Measurements from ENCODE around the gene MRPL54. TPM values are rescaled to one million over a fixed set of nuclear protein-coding genes. Genes with fewer than 3 reads are reported as not detected.

The MRPL54 gene
- total RNA-seq, 6 donors from 2014 or later, result 16.8 to 83.9 (median 65.5) TPM

DNA sequence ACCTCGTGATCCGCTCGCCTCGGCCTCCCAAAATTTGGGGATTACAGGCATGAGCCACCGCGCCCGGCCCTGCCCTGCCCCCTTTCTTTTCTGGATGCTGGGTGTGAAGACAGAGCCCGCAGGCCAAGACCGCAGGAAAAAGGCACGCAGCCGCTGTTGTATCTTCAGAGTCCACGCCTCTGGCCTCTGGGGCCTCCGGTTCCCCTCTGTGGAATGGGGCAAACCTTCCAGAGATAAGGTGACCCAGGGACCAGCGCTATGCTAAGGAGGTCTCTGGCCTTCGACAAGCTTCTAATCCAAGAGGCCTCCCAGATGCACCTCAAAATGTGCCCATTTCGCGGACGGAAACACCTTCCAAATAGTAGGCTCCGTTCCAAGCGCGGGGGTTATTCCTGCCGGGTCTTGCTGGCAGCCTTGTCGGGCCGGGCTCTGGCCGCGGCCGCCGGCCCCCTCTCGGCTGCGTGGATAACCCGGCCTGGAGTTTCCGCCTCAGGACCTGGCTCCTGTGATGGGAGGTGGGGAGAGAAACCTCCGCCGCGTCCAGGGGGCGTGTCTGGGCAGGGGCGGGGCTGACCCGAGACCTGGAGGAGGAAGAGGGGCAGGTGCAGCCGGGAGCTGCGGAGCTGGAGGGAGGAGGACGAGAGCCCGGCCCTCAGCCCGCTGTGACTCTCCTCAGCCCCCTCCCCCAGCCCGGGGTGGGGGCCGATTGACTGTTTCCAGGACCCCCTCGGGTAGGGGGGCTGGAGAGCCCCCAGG lies 41.2 kb upstream of the MRPL54 start:
- no peaks in the 10 kb centered on the region for H3K9me3 ChIP-seq
- 22 to 69% methylated on average over 9 to 35 of the region's 46 CpGs for WGBS, 2 donors
- DNase-seq, result peak; percentile 89 to 96
- peaks cover 3 to 20% (median 12%) of the 10 kb centered on the region in 4 donors for H3K27me3 ChIP-seq
- H3K36me3 ChIP-seq, result no peaks in the 10 kb centered on the region
- H3K4me3 ChIP-seq, result peak overlapping the region in 3 of 4 donors; percentile 35 to 45 (median 39)
- no peak overlapping the region for H3K27ac ChIP-seq
- peak; percentile 91 to 92 for ATAC-seq (ENCODE audit: low FRiP score in 2 of 2)
- TF ChIP-seq EP300 (IDR thresholded peaks at IDR 0.05) (peak in 1 of 4 donors; percentile 11), POLR2A (IDR thresholded peaks at IDR 0.05) (peak in 2 of 4 donors; percentile 52 to 54), POLR2AphosphoS5 (IDR thresholded peaks at IDR 0.05) (peak; percentile 12 to 66)
- TF ChIP-seq, protein P1, sequence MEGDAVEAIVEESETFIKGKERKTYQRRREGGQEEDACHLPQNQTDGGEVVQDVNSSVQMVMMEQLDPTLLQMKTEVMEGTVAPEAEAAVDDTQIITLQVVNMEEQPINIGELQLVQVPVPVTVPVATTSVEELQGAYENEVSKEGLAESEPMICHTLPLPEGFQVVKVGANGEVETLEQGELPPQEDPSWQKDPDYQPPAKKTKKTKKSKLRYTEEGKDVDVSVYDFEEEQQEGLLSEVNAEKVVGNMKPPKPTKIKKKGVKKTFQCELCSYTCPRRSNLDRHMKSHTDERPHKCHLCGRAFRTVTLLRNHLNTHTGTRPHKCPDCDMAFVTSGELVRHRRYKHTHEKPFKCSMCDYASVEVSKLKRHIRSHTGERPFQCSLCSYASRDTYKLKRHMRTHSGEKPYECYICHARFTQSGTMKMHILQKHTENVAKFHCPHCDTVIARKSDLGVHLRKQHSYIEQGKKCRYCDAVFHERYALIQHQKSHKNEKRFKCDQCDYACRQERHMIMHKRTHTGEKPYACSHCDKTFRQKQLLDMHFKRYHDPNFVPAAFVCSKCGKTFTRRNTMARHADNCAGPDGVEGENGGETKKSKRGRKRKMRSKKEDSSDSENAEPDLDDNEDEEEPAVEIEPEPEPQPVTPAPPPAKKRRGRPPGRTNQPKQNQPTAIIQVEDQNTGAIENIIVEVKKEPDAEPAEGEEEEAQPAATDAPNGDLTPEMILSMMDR (IDR thresholded peaks at IDR 0.05), result peak in 2 of 6 experiments; percentile 6 to 39
- H3K4me1 ChIP-seq, result peaks cover 16 to 31% (median 25%) of the 10 kb centered on the region in 4 donors

DNA sequence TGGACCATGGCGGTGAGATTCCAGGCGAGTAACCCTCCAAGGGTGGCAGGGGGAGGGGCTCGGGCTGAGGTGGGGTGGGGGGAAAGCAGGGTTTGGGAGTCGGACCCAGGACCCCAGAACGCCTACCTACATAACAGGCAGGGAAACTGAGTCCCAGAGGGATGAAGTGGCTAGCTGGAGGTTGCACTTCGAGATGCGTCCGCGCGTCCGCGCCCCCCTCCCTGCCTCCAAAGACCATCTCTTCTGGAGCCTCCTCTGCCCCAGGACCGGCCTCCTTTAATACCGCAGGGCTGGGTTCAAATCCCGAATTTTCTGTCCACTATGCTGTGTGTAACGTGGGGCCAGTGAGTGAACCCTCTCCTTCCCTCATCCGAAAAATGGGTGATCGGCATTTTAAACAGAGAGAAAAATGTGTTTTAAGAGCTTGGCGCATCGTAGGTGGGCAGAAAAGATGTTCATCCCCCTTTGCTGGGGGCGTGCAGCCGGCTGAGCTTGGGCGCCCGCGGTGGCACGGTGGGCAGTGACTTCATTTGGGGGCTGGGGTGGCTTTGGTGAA lies 40.5 kb upstream of the MRPL54 start:
- Histone ChIP-seq H3K4me1 (peaks cover 16 to 31% (median 25%) of the 10 kb centered on the region in 4 donors), H3K36me3 (no peaks in the 10 kb centered on the region), H3K9me3 (no peaks in the 10 kb centered on the region), H3K27ac (no peak overlapping the region), H3K27me3 (peaks cover 3 to 20% (median 12%) of the 10 kb centered on the region in 4 donors), H3K4me3 (peak overlapping the region in 3 of 4 donors; percentile 35 to 45 (median 39))
- TF ChIP-seq EP300 (IDR thresholded peaks at IDR 0.05), result no peak
- ATAC-seq (ENCODE audit: low FRiP score in 2 of 2) (peak in 1 of 2 donors; percentile 3), DNase-seq (peak in 1 of 2 donors; percentile 76)
- WGBS, 2 donors, result 8 to 10% methylated on average over 16 to 25 of the region's 26 CpGs

DNA sequence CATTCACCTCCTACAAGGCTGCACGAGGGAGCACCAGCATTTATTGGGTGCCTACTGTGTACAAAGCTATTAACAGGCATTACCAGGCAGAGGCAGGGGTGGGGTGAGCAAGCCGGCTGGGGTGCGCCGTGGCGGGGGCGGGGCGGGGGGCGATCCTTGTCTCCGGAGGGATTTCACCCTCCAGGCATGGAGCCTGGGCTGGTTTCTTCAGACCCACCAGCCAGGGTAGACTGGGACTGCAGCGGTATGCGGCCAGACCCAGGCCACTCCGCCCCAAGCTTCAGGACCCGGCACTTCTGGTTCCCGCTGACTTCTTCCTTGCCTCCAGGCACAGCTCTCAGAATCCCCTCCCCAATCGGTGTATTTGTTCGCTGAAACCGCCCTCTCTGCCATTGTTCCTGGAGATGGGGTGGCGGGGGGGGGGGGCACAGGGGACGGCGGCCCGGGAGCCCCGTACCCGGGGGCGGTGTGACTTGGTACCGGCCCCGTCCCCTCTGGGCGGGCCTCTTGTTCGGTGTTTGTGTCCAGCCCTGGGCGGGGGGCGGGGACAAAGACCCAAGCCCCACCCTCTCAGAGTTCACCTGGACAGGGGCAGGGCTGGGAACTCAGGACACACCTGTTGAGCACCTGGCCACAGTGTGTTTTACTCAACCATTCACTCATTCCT lies 39.9 kb upstream of the MRPL54 start:
- ATAC-seq (ENCODE audit: low FRiP score in 2 of 2), result no peak
- WGBS, 2 donors, result 9 to 13% methylated on average over 9 to 19 of the region's 30 CpGs
- peak; percentile 68 to 75 for DNase-seq
- Histone ChIP-seq H3K4me3 (peak overlapping the region in 3 of 4 donors; percentile 35 to 45 (median 39)), H3K27ac (no peak overlapping the region), H3K4me1 (peaks cover 16 to 31% (median 25%) of the 10 kb centered on the region in 4 donors), H3K9me3 (no peaks in the 10 kb centered on the region), H3K27me3 (peaks cover 3 to 20% (median 12%) of the 10 kb centered on the region in 4 donors), H3K36me3 (no peaks in the 10 kb centered on the region)
- TF ChIP-seq EP300 (IDR thresholded peaks at IDR 0.05), result no peak
- TF ChIP-seq POLR2A (IDR thresholded peaks at IDR 0.05), result no peak
- no peak for TF ChIP-seq POLR2AphosphoS5 (IDR thresholded peaks at IDR 0.05)
- TF ChIP-seq, protein P1 (IDR thresholded peaks at IDR 0.05), result no peak

DNA sequence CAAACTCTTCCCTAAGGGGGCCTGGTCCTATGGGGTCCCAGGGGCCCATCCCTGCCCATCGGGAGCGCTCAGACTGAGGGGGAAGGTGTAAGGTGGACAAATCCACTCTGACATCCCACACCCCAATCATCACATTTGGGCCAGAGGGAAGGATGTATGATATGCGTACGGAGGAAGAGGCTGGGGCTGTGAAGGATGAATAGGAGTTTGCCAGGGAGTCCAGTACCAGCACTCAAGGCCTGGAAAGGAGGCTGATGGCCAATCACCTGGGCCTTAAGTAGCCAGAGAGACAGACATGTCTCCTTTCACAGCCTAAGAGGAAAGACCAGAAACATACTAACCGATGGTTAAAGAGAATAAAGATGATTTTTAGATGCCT lies 39.4 kb upstream of the MRPL54 start:
- WGBS, 2 donors, result 85 to 87% methylated on average over 5 of the region's 5 CpGs
- Histone ChIP-seq H3K36me3 (no peaks in the 10 kb centered on the region), H3K9me3 (no peaks in the 10 kb centered on the region), H3K4me3 (no peak overlapping the region), H3K27me3 (peaks cover 3 to 20% (median 12%) of the 10 kb centered on the region in 4 donors), H3K4me1 (peaks cover 16 to 31% (median 25%) of the 10 kb centered on the region in 4 donors), H3K27ac (no peak overlapping the region)
- DNase-seq, result no peak
- no peak for ATAC-seq (ENCODE audit: low FRiP score in 2 of 2)
- TF ChIP-seq POLR2A (IDR thresholded peaks at IDR 0.05), result no peak
- TF ChIP-seq, protein P1 (IDR thresholded peaks at IDR 0.05), result no peak
- TF ChIP-seq EP300 (IDR thresholded peaks at IDR 0.05), result no peak
- TF ChIP-seq POLR2AphosphoS5 (IDR thresholded peaks at IDR 0.05), result no peak

DNA sequence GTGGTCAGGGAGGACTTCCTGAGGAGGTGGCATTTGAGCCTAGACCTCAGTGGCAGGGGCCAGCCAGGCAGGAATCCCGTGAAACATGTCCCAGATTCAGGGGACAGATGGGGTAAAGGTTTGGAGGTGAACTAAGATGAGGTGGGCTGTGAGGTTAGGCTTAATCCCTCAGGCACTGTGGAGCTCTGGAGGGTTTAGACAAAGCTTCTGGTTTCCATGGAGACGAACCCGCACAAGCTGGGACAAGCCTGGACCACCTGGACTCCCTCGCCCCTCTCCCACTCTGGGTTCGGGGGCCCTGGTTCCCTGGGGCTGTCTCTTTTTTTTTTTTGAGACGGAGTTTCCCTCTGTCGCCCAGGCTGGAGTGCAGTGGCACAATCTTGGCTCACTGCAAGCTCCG lies 38.6 kb upstream of the MRPL54 start:
- TF ChIP-seq, protein P1 (IDR thresholded peaks at IDR 0.05), result no peak
- no peak for TF ChIP-seq POLR2AphosphoS5 (IDR thresholded peaks at IDR 0.05)
- TF ChIP-seq POLR2A (IDR thresholded peaks at IDR 0.05), result no peak
- no peak for TF ChIP-seq EP300 (IDR thresholded peaks at IDR 0.05)
- Histone ChIP-seq H3K27ac (no peak overlapping the region), H3K9me3 (no peaks in the 10 kb centered on the region), H3K4me1 (peaks cover 16 to 28% (median 20%) of the 10 kb centered on the region in 4 donors), H3K36me3 (no peaks in the 10 kb centered on the region), H3K27me3 (peaks cover 3 to 20% (median 12%) of the 10 kb centered on the region in 4 donors), H3K4me3 (no peak overlapping the region)
- 52% methylated on average over 8 of the region's 8 CpGs for WGBS, 2 donors
- DNase-seq (no peak), ATAC-seq (ENCODE audit: low FRiP score in 2 of 2) (no peak)
